ENCODE data around the gene TCEAL8. TPM values are rescaled to one million over a fixed set of nuclear protein-coding genes. Genes with fewer than 3 reads are reported as not detected.

The TCEAL8 gene
- total RNA-seq, 1 experiment from 2014 or later = 37.3 TPM

DNA sequence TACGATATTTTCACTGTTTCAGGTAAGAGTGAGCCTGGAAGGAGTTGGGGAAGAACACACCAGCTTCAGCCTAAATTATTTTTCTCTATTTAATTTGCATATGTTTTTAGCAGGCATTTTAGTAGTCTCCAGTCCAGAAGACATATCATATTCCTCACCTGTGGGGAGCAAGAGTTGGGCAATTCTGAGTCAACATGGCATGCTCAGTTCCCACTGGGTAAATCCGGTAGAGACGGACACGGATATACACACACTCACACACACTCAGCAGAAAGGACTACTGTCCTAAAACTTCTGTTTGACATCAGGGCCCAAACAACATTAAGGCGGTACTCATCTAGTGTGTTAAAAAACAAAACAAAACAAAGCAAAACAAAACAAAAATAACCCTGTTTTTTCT is 44.9 kb downstream of the TCEAL8 start:
- CTCF ChIA-PET = interaction anchor here (2.7 kb wide), 1 partner anchor 254 kb away, joined by 21 read pairs; no protein-coding TSS in a partner anchor
- intact Hi-C loops (cut with micrococcal nuclease) = loop anchor here (5.0 kb wide), 1 partner anchor 37 kb away; no protein-coding TSS in a partner anchor
- no peak for DNase-seq (ENCODE audit: low read depth, low spot score)

More for the DNA sequence above, 44.9 kb downstream of the TCEAL8 start:
- TF ChIP-seq JUND (IDR thresholded peaks at IDR 0.05) = no peak
- TF ChIP-seq CEBPB (IDR thresholded peaks at IDR 0.05; ENCODE audit: low read depth) = no peak
- no peak for TF ChIP-seq EZH2 (IDR thresholded peaks at IDR 0.05)
- TF ChIP-seq TCF7L2 (IDR thresholded peaks at IDR 0.05; ENCODE audit: borderline replicate concordance, extremely low read depth, insufficient read depth, insufficient read length) = no peak
- TF ChIP-seq SIN3A (IDR thresholded peaks at IDR 0.05; ENCODE audit: low read depth) = no peak
- TF ChIP-seq, protein P1, sequence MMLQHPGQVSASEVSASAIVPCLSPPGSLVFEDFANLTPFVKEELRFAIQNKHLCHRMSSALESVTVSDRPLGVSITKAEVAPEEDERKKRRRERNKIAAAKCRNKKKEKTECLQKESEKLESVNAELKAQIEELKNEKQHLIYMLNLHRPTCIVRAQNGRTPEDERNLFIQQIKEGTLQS (IDR thresholded peaks at IDR 0.05) = no peak
- TF ChIP-seq ELF1 (IDR thresholded peaks at IDR 0.05; ENCODE audit: borderline replicate concordance, low read depth) = no peak
- TF ChIP-seq YY1 (IDR thresholded peaks at IDR 0.05; ENCODE audit: extremely low read depth, insufficient replicate concordance, low read depth, low read length) = no peak
- TF ChIP-seq SP1 (IDR thresholded peaks at IDR 0.05; ENCODE audit: low read depth) = no peak
- no peak for TF ChIP-seq EGR1 (IDR thresholded peaks at IDR 0.05; ENCODE audit: low read depth)
- TF ChIP-seq, protein P2, sequence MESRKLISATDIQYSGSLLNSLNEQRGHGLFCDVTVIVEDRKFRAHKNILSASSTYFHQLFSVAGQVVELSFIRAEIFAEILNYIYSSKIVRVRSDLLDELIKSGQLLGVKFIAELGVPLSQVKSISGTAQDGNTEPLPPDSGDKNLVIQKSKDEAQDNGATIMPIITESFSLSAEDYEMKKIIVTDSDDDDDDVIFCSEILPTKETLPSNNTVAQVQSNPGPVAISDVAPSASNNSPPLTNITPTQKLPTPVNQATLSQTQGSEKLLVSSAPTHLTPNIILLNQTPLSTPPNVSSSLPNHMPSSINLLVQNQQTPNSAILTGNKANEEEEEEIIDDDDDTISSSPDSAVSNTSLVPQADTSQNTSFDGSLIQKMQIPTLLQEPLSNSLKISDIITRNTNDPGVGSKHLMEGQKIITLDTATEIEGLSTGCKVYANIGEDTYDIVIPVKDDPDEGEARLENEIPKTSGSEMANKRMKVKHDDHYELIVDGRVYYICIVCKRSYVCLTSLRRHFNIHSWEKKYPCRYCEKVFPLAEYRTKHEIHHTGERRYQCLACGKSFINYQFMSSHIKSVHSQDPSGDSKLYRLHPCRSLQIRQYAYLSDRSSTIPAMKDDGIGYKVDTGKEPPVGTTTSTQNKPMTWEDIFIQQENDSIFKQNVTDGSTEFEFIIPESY (IDR thresholded peaks at IDR 0.05; ENCODE audit: extremely low read depth, insufficient replicate concordance, low read length) = no peak
- TF ChIP-seq FOSL1 (IDR thresholded peaks at IDR 0.05; ENCODE audit: low read depth) = no peak
- no peak for TF ChIP-seq ZFX (IDR thresholded peaks at IDR 0.05)
- TF ChIP-seq EZH2phosphoT487 (IDR thresholded peaks at IDR 0.05; ENCODE audit: borderline replicate concordance) = no peak
- Histone ChIP-seq H3K9ac (ENCODE audit: low read length) (no peak overlapping the region), H3K9me2 (ENCODE audit: insufficient read depth) (no peaks in the 10 kb centered on the region), H3K4me2 (ENCODE audit: low read length) (no peak overlapping the region), H3K9me3 (ENCODE audit: control insufficient read depth in 1 of 2, insufficient read depth in 1 of 2, low read depth in 1 of 2, low read length in 2 of 2) (no peaks in the 10 kb centered on the region), H3K4me3 (replicated peaks in 1 of 2; ENCODE audit: low read depth in 1 of 2, low read length in 2 of 2) (no peak overlapping the region), H3K27ac (ENCODE audit: low read depth, low read length) (no peak overlapping the region), H3K79me2 (ENCODE audit: insufficient read depth, low read length) (no peaks in the 10 kb centered on the region), H3K27me3 (ENCODE audit: insufficient read depth, low read length) (no peaks in the 10 kb centered on the region), H2AFZ (ENCODE audit: low read depth, low read length, poor library complexity, severe bottlenecking) (no peak overlapping the region), H3K4me1 (ENCODE audit: control insufficient read depth in 1 of 2, insufficient read depth in 2 of 2, low read length in 2 of 2) (peaks cover 0 to 4% of the 10 kb centered on the region in 2 experiments; a peak in 1 of 4 replicates), H3K36me3 (ENCODE audit: control insufficient read depth in 1 of 2, insufficient read depth in 2 of 2, low read length in 2 of 2) (no peaks in the 10 kb centered on the region), H4K20me1 (ENCODE audit: insufficient read depth) (no peaks in the 10 kb centered on the region)
- BruUV-seq (replicated peaks) = no TSS peak
- no peak for ATAC-seq
- POLR2A ChIA-PET = no interaction called here
- RAD21 ChIA-PET (ENCODE audit: low non-redundant PET in 1 of 2, low total read pairs in 2 of 2, uncharacterized antibody in 2 of 2, unreplicated experiment in 2 of 2) = no interaction called here

Other genes starting within 250 kb of the TCEAL8 start
- gene BEX1, start 191.0 kb downstream of the TCEAL8 start, total RNA-seq (2021; ENCODE audit: unreplicated experiment) = not detected
- gene NXF3, start 162.0 kb downstream of the TCEAL8 start, total RNA-seq (2021; ENCODE audit: unreplicated experiment) = 0.25 TPM
- 0.91 TPM for gene BEX4, start 40.0 kb downstream of the TCEAL8 start, total RNA-seq (2021; ENCODE audit: unreplicated experiment)
- not detected for gene TCEAL5, start 21.6 kb upstream of the TCEAL8 start, total RNA-seq (2021; ENCODE audit: unreplicated experiment)
- gene BEX2, start 55.8 kb upstream of the TCEAL8 start, total RNA-seq (2021; ENCODE audit: unreplicated experiment) = 35.7 TPM
- gene TCEAL7, start 75.1 kb upstream of the TCEAL8 start, total RNA-seq (2021; ENCODE audit: unreplicated experiment) = 0.20 TPM
- gene TCEAL9, start 101.4 kb upstream of the TCEAL8 start, total RNA-seq (2021; ENCODE audit: unreplicated experiment) = 28.8 TPM
- gene BEX3, start 121.4 kb upstream of the TCEAL8 start, total RNA-seq (2021; ENCODE audit: unreplicated experiment) = 86.2 TPM

Data from HCT116 (cell line).